Measurements from ENCODE around the gene TST.

GRCh38 chr22:37015587-37015878 lies 3.7 kb downstream of the TST start:
- TF ChIP-seq POLR2A (IDR thresholded peaks at IDR 0.05) (no peak), POLR2AphosphoS5 (IDR thresholded peaks at IDR 0.05) (no peak)
